ENCODE results near the gene POC5. TPM values are rescaled to one million over a fixed set of nuclear protein-coding genes. Genes with fewer than 3 reads are reported as not detected.

POC5 gene
- total and polyA plus RNA-seq, 2 of the 8 experiments (the other 6 are each of a cell fraction or from before 2014, with no cell fraction given), result 11.2 to 12.1 TPM

DNA sequence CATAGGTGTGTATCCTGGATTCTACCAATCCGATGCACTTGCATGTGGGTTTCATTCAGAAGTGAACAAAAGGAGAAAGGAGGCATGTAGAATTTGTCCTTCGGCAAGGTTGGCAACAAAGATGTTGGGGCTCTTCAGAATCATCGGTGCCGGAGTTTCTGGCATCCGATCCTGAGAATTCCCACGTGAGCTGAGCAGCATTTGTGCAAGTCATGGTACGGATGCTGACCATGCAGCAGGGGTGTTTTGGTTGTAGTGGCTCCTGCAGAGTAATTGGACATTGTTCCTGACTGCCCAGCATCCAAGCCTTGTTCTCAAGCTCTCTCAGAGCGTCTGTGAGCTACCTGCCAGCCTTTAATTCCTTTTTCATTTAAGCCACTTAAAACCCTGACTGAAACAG, 19.0 kb upstream of the POC5 start:
- no peak overlapping the region for H3K4ac ChIP-seq (replicated peaks; ENCODE audit: insufficient read length, low read depth, low read length)
- H3K4me2 ChIP-seq (ENCODE audit: insufficient read depth in 1 of 2, low read depth in 2 of 2, low read length in 2 of 2), result no peak overlapping the region
- no peaks in the 10 kb centered on the region for H4K20me1 ChIP-seq (replicated peaks in 1 of 2; ENCODE audit: control insufficient read depth in 1 of 2, insufficient read depth in 2 of 2, low read length in 2 of 2)
- no peak overlapping the region for H3K23ac ChIP-seq (ENCODE audit: insufficient read length)
- DNase-seq (ENCODE audit: low read depth in 1 of 2, low spot score in 2 of 2), result no peak
- CTCF ChIA-PET (ENCODE audit: partially characterized antibody), result interaction anchor here (1.2 to 2.7 kb wide), 4 partner anchors 10 to 520 kb away, joined by 5 to 21 read pairs (median 10); no protein-coding TSS in a partner anchor
- H3K56ac ChIP-seq (replicated peaks; ENCODE audit: insufficient read length, low read depth, low read length), result no peak overlapping the region
- no peaks in the 10 kb centered on the region for H3K79me2 ChIP-seq (ENCODE audit: control insufficient read depth in 1 of 2, insufficient read depth in 2 of 2, low read length in 2 of 2)
- no peaks in the 10 kb centered on the region for H3K79me1 ChIP-seq (ENCODE audit: low read depth, low read length)
- 0 out of 4 replicates have a peak, but pooled peaks cover 0 to 3% of the 10 kb centered on the region in 2 experiments for H3K9me3 ChIP-seq (ENCODE audit: insufficient read depth in 2 of 2, low read depth in 1 of 2, low read length in 1 of 2)
- H3K27ac ChIP-seq (ENCODE audit: low read depth, low read length), result no peak overlapping the region
- peak overlapping the region; percentile 68 for H2AFZ ChIP-seq (ENCODE audit: low read length)
- no peaks in the 10 kb centered on the region for H3K36me3 ChIP-seq (ENCODE audit: control insufficient read depth in 2 of 4, insufficient read depth in 4 of 4, low read length in 3 of 4)
- H2BK5ac ChIP-seq (ENCODE audit: low read depth, low read length), result no peak overlapping the region
- H3K23me2 ChIP-seq (ENCODE audit: low read depth, low read length), result no peaks in the 10 kb centered on the region
- H2BK20ac ChIP-seq (ENCODE audit: low read length), result no peak overlapping the region
- no peak overlapping the region for H3K18ac ChIP-seq (ENCODE audit: extremely low read depth, low read length)
- 90% methylated on average over 8 of the region's 8 CpGs; no CpG with 5 or more reads in 1 of the 2 experiments for WGBS, 2 experiments (ENCODE audit: extremely low coverage in 1 of 2, insufficient coverage in 1 of 2, insufficient read length in 1 of 2, insufficient replicate concordance in 2 of 2, low coverage in 1 of 2, low lambda C conversion rate in 2 of 2, missing lambda C conversion rate in 1 of 2)
- no peaks in the 10 kb centered on the region for H3K4me1 ChIP-seq (replicated peaks in 1 of 4; ENCODE audit: control insufficient read depth in 3 of 4, insufficient read depth in 4 of 4, low read length in 3 of 4)
- no peak overlapping the region for H2BK15ac ChIP-seq (ENCODE audit: low read length)
- no peak for TF ChIP-seq RBBP5 (IDR thresholded peaks at IDR 0.05; ENCODE audit: borderline replicate concordance, low read depth, low read length)
- no peak for TF ChIP-seq KDM5A (IDR thresholded peaks at IDR 0.05; ENCODE audit: low read length)
- TF ChIP-seq BACH1 (IDR thresholded peaks at IDR 0.05; ENCODE audit: low read length), result 0 out of 2 replicates have a peak, but pooled peaks have one; percentile 26
- TF ChIP-seq NANOG (IDR thresholded peaks at IDR 0.05; ENCODE audit: insufficient read depth, low read depth, low read length, poor library complexity, severe bottlenecking), result no peak
- no peak for TF ChIP-seq SIRT6 (IDR thresholded peaks at IDR 0.05; ENCODE audit: low read length)
- H3K9ac ChIP-seq (replicated peaks in 1 of 4; ENCODE audit: extremely low read depth in 1 of 4, low read depth in 3 of 4, low read length in 3 of 4), result no peak overlapping the region
- H3K27me3 ChIP-seq (replicated peaks in 1 of 4; ENCODE audit: control insufficient read depth in 3 of 4, extremely low read depth in 1 of 4, insufficient read depth in 3 of 4, low read length in 3 of 4), result no peaks in the 10 kb centered on the region
- H4K91ac ChIP-seq (replicated peaks; ENCODE audit: insufficient read length, low read length), result no peak overlapping the region
- no peak overlapping the region for H2BK120ac ChIP-seq (replicated peaks; ENCODE audit: low read depth, low read length)
- no peak for FAIRE-seq
- H3K4me3 ChIP-seq (ENCODE audit: extremely low read depth in 1 of 4, insufficient read depth in 2 of 4, low read depth in 3 of 4, low read length in 4 of 4), result no peak overlapping the region
- H4K8ac ChIP-seq (ENCODE audit: extremely low read depth, insufficient read depth, low read length), result no peak overlapping the region
- no peak overlapping the region for H2AK5ac ChIP-seq (ENCODE audit: low read depth, low read length)
- no peak overlapping the region for H3K14ac ChIP-seq (ENCODE audit: insufficient read length)
- POLR2A ChIA-PET (ENCODE audit: partially characterized antibody), result no interaction called here
- no peak overlapping the region for H2BK12ac ChIP-seq (ENCODE audit: low read depth, low read length)
- no peak overlapping the region for H4K5ac ChIP-seq (ENCODE audit: insufficient read length, low read depth, low read length)

All from H1 (cell line).